Ishikawa (cell line): Measurements from ENCODE around the gene STX1A.

ENCODE experiments used
- CEBPB ChIP-seq: IDR thresholded peaks from 2 replicates; pipeline ENCODE4 v1.6.1; 2012
- CREB1 ChIP-seq: IDR thresholded peaks from 2 replicates; pipeline ENCODE4 v1.6.1; 2012; ENCODE audit warnings: low read depth
- EGR1 ChIP-seq: IDR thresholded peaks from 2 replicates; pipeline ENCODE4 v1.6.1; 2012
- EP300 ChIP-seq: IDR thresholded peaks from 2 replicates; pipeline ENCODE4 v1.6.1; 2012; ENCODE audit warnings: borderline replicate concordance
- NFIC ChIP-seq: IDR thresholded peaks from 2 replicates; pipeline ENCODE4 v1.6.1; 2012
- RAD21 ChIP-seq: IDR thresholded peaks from 2 replicates; pipeline ENCODE4 v1.6.1; 2012; ENCODE audit warnings: low read depth
- TAF1 ChIP-seq: IDR thresholded peaks from 2 replicates; pipeline ENCODE4 v1.6.1; 2012; ENCODE audit warnings: low read depth, mild to moderate bottlenecking
- TCF12 ChIP-seq: IDR thresholded peaks from 2 replicates; pipeline ENCODE4 v1.6.1; 2012; ENCODE audit warnings: low read depth
- YY1 ChIP-seq: IDR thresholded peaks from 2 replicates; pipeline ENCODE4 v1.6.1; 2012; ENCODE audit warnings: low read depth
- TF ChIP-seq, protein P1 (sequence below): IDR thresholded peaks from 2 replicates; pipeline ENCODE4 v1.6.1; 2012
- TF ChIP-seq, protein P2 (sequence below): IDR thresholded peaks from 2 replicates; pipeline ENCODE4 v1.6.1; 2012; ENCODE audit warnings: low read depth, mild to moderate bottlenecking
- TF ChIP-seq, protein P3 (sequence below): IDR thresholded peaks from 2 replicates; pipeline ENCODE4 v1.6.1; 2012

DNA sequence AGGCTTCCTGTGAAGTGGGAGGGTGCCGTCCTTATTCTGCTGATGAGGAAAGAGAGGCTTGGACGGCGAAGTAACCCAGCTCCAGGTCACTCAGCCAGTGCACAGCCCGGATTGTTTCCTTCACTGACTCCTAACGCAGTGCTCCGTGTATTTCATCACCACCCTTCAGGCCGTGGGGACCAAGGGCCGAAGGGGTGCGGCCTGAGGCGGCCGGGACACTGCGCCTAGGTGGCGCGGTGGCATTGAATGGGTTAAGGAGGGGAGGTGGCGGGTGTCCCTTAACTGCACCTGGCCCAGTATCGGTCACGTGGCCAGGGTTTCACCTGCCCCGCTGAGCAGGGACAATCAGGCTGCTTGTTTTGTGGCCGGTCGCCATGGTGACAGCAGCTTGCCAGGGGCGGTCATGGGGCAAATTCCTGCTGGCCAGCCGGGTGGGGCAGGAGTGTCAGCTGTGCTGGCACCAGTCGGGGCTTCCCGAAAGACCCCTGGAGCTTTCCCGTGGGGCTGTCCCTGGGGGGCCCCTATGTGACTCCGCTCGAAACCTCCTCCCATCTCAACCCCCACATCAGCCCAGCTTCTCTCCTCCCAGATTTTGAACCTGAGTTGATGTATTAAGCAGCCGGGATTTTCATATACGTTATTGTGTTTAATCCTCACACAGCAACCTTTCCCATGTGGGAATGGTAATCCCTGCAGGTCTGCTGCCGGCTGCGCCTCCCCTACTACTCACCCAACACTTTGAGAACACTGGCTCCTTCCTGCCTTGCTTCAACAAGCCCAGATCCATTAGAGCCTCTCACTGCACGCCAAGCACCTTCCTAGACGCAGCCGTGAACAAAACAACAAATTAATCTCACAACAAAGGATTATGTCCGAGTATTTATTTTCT is 23.5 kb upstream of the STX1A start:
- no peak; the same call in 1 of the 2 replicates for TF ChIP-seq EGR1
- TF ChIP-seq CEBPB, result peak; percentile 75
- TF ChIP-seq, protein P1, sequence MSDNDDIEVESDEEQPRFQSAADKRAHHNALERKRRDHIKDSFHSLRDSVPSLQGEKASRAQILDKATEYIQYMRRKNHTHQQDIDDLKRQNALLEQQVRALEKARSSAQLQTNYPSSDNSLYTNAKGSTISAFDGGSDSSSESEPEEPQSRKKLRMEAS, result peak; percentile 76
- TF ChIP-seq, protein P2, sequence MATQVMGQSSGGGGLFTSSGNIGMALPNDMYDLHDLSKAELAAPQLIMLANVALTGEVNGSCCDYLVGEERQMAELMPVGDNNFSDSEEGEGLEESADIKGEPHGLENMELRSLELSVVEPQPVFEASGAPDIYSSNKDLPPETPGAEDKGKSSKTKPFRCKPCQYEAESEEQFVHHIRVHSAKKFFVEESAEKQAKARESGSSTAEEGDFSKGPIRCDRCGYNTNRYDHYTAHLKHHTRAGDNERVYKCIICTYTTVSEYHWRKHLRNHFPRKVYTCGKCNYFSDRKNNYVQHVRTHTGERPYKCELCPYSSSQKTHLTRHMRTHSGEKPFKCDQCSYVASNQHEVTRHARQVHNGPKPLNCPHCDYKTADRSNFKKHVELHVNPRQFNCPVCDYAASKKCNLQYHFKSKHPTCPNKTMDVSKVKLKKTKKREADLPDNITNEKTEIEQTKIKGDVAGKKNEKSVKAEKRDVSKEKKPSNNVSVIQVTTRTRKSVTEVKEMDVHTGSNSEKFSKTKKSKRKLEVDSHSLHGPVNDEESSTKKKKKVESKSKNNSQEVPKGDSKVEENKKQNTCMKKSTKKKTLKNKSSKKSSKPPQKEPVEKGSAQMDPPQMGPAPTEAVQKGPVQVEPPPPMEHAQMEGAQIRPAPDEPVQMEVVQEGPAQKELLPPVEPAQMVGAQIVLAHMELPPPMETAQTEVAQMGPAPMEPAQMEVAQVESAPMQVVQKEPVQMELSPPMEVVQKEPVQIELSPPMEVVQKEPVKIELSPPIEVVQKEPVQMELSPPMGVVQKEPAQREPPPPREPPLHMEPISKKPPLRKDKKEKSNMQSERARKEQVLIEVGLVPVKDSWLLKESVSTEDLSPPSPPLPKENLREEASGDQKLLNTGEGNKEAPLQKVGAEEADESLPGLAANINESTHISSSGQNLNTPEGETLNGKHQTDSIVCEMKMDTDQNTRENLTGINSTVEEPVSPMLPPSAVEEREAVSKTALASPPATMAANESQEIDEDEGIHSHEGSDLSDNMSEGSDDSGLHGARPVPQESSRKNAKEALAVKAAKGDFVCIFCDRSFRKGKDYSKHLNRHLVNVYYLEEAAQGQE, result no peak
- TF ChIP-seq TAF1, result peak; percentile 49; the same call in 1 of the 2 replicates
- TF ChIP-seq YY1, result peak; percentile 50; the same call in 1 of the 2 replicates
- TF ChIP-seq, protein P3, sequence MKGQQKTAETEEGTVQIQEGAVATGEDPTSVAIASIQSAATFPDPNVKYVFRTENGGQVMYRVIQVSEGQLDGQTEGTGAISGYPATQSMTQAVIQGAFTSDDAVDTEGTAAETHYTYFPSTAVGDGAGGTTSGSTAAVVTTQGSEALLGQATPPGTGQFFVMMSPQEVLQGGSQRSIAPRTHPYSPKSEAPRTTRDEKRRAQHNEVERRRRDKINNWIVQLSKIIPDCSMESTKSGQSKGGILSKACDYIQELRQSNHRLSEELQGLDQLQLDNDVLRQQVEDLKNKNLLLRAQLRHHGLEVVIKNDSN, result peak; percentile 99
- TF ChIP-seq EP300, result peak; percentile 99
- TF ChIP-seq TCF12, result peak; percentile 100
- TF ChIP-seq CREB1, result no peak
- peak; percentile 23; the same call in 1 of the 2 replicates for TF ChIP-seq RAD21
- peak; percentile 99 for TF ChIP-seq NFIC
